ENCODE measurements around the gene PLVAP. TPM values are rescaled to one million over a fixed set of nuclear protein-coding genes. Genes with fewer than 3 reads are reported as not detected.
A peak's percentile ranks its signal among the peaks of the same experiment; 100 is the strongest.

Gene PLVAP
- total and polyA plus RNA-seq, 9 of the 15 experiments (the other 6 are each of a cell fraction or from before 2014, with no cell fraction given): 0.09 to 0.84 (median 0.51) TPM; not detected in 4

GRCh38 chr19:17305216-17305516 lies 72.0 kb downstream of the PLVAP start (continued):
- TF ChIP-seq HMGXB4 (CRISPR knock-in tag; IDR thresholded peaks at IDR 0.05): no peak
- no peak for TF ChIP-seq SPI1 (IDR thresholded peaks at IDR 0.05; ENCODE audit: borderline replicate concordance, low read depth, low read length)
- TF ChIP-seq SAFB (IDR thresholded peaks at IDR 0.05; ENCODE audit: borderline replicate concordance, low read depth, low read length): no peak
- TF ChIP-seq NR4A1 (CRISPR knock-in tag; IDR thresholded peaks at IDR 0.05): no peak
- 0 out of 2 replicates have a peak, but pooled peaks have one; percentile 15 for TF ChIP-seq NR4A1 (tag; IDR thresholded peaks at IDR 0.05)
- peak; percentile 70; the same call in 1 of the 2 replicates for TF ChIP-seq CUX1 (CRISPR knock-in tag; IDR thresholded peaks at IDR 0.05)
- peak; percentile 76; the same call in 1 of the 2 replicates for TF ChIP-seq BCOR (IDR thresholded peaks at IDR 0.05)
- TF ChIP-seq MLLT1 (IDR thresholded peaks at IDR 0.05): no peak
- TF ChIP-seq MCM7 (IDR thresholded peaks at IDR 0.05): no peak
- TF ChIP-seq ADNP (tag; IDR thresholded peaks at IDR 0.05): 0 out of 2 replicates have a peak, but pooled peaks have one; percentile 44
- TF ChIP-seq DNMT1 (IDR thresholded peaks at IDR 0.05): no peak
- TF ChIP-seq MECOM (CRISPR knock-in tag; IDR thresholded peaks at IDR 0.05): no peak
- TF ChIP-seq GATAD2A (IDR thresholded peaks at IDR 0.05): 0 out of 2 replicates have a peak, but pooled peaks have one; percentile 42
- 0 out of 4 replicates have a peak, but pooled peaks of 1 of the 2 experiments have one; percentile 32 for TF ChIP-seq KDM1A (IDR thresholded peaks at IDR 0.05)
- TF ChIP-seq TFE3 (CRISPR knock-in tag; IDR thresholded peaks at IDR 0.05): no peak
- TF ChIP-seq WHSC1 (IDR thresholded peaks at IDR 0.05; ENCODE audit: low read length): no peak
- TF ChIP-seq TBP (optimal IDR thresholded peaks at IDR 0.05; ENCODE audit: low read depth, low read length): no peak
- no peak for TF ChIP-seq PHF21A (IDR thresholded peaks at IDR 0.05; ENCODE audit: borderline replicate concordance, low read depth)
- TF ChIP-seq BDP1 (IDR thresholded peaks at IDR 0.05; ENCODE audit: insufficient read depth, insufficient read length): no peak
- TF ChIP-seq NRF1 (conservative IDR thresholded peaks at IDR 0.05 in 1 of 2, IDR thresholded peaks at IDR 0.05 in 1 of 2): no peak

Data from K562 (cell line).